ENCODE results near the gene COX20. TPM values are rescaled to one million over a fixed set of nuclear protein-coding genes. Genes with fewer than 3 reads are reported as not detected.

COX20 gene
- total and polyA plus RNA-seq, 2 of the 8 experiments (the other 6 are each of a cell fraction or from before 2014, with no cell fraction given) = 17.5 to 28.8 TPM

DNA sequence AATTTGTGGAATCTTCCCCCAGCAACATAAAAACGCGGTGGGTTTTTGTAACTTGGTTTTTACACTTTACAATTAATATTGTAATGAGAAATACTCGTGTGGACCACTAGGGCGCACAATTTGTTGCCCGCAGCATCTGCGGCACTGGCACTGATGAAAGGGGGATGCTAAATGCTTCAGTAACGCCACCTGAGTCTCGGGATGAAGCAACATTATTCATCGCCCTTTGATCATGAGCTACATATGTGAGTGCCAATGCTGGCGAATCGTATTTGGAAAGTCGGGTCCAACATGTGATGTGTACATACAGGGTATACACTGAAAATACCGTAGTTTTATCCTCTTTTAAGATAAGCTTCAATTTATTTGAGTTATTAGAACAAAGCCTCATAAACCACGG lies 34.2 kb upstream of the COX20 start (continued):
- TF ChIP-seq CEBPB (IDR thresholded peaks at IDR 0.05; ENCODE audit: low read depth, low read length) = peak; percentile 77

All from H1 (cell line).